HCT116 (cell line): ENCODE data around the gene FADS1. TPM values are rescaled to one million over a fixed set of nuclear protein-coding genes. Genes with fewer than 3 reads are reported as not detected.

Source experiments
- ATAC-seq: fragments of 200-7000 bp; cut with Tn5 transposase; 2 replicates; pipeline ENCODE4 v1.9.1; 2020; ENCODE audit warnings: mild to moderate bottlenecking, moderate library complexity
- BruUV-seq: library from RNA; stranded (reverse); fragments of 400-500 nt; replicated peaks from 2 replicates; lab custom pipeline; 2021; lab: Mats Ljungman, UMichigan
- CTCF ChIA-PET: fragments of 300-600 bp; sonication (Branson Sonifier 250); formaldehyde crosslinking; loops from one replicate; lab custom pipeline; 2021; ENCODE audit warnings: antibody characterized with exemption; lab: Charles Lee
- POLR2A ChIA-PET: fragments of 300-600, 350-600 bp; sonication (Branson Sonifier 250); formaldehyde crosslinking; loops from one replicate; lab custom pipeline; 2021; ENCODE audit warnings: antibody characterized with exemption; lab: Charles Lee
- RAD21 ChIA-PET, 2 experiments: fragments of 300-600 bp; sonication (Branson Sonifier 250); formaldehyde crosslinking; loops; one replicate each; lab custom pipeline; 2023; ENCODE audit warnings: low total read pairs in 2 of 2; ENCODE audit not compliant: uncharacterized antibody in 2 of 2, unreplicated experiment in 2 of 2, low non-redundant PET in 1 of 2; lab: Charles Lee
- DNase-seq: peaks from one replicate; pipeline ENCODE4 v3.0.0-alpha.2; 2010; ENCODE audit warnings: low read depth, low spot score
- H2AFZ ChIP-seq: fragments of 200-600 bp; shearing (Covaris generic), sonication (generic); 2 replicates; pipeline ENCODE4 v1.6.1; 2017; ENCODE audit warnings: low read depth, mixed run types, mixed read lengths, antibody characterized with exemption, low read length; ENCODE audit not compliant: poor library complexity, severe bottlenecking
- H3K27ac ChIP-seq: 2 replicates; pipeline ENCODE4 v1.5.1; 2012; ENCODE audit warnings: low read depth, low read length
- H3K27me3 ChIP-seq: fragments of 200-600 bp; sonication (generic); 2 replicates; pipeline ENCODE4 v1.6.1; 2016; ENCODE audit warnings: mixed run types, low read length, mixed read lengths; ENCODE audit not compliant: insufficient read depth
- H3K36me3 ChIP-seq, 2 experiments: fragments of 200-500 bp in 1 of 2; fragments of 200-600 bp in 1 of 2; sonication (Bioruptor generic) in 1 of 2; sonication (generic) in 1 of 2; 2 replicates each; pipeline versions ENCODE4 v1.5.1 to v1.6.1; 2014 to 2016; ENCODE audit warnings: low read length in 2 of 2, inconsistent platforms in 1 of 2, mixed read lengths in 1 of 2, mixed run types in 1 of 2; ENCODE audit not compliant: insufficient read depth in 2 of 2, control insufficient read depth in 1 of 2
- H3K4me1 ChIP-seq, 2 experiments: fragments of 200-600 bp in 1 of 2; sonication (generic) in 1 of 2; 2 replicates each; pipeline versions ENCODE4 v1.5.1 to v1.6.1; 2012 to 2017; ENCODE audit warnings: low read length in 2 of 2, inconsistent platforms in 1 of 2, mild to moderate bottlenecking in 1 of 2, mixed read lengths in 1 of 2, mixed run types in 1 of 2, moderate library complexity in 1 of 2; ENCODE audit not compliant: insufficient read depth in 2 of 2, control insufficient read depth in 1 of 2
- H3K4me2 ChIP-seq: fragments of 200-600 bp; sonication (generic); 2 replicates; pipeline ENCODE4 v1.6.1; 2017; ENCODE audit warnings: mixed run types, low read length, mixed read lengths
- H3K4me3 ChIP-seq, 2 experiments: fragments of 200-600 bp in 1 of 2; sonication (generic) in 1 of 2; replicated peaks in 1 of 2; 2 replicates each; pipeline ENCODE4 v1.5.1; 2011 to 2016; ENCODE audit warnings: low read length in 2 of 2, control low read depth in 1 of 2, low read depth in 1 of 2, mild to moderate bottlenecking in 1 of 2, mixed read lengths in 1 of 2, mixed run types in 1 of 2
- H3K79me2 ChIP-seq: fragments of 200-600 bp; sonication (generic); 2 replicates; pipeline ENCODE4 v1.6.1; 2017; ENCODE audit warnings: mild to moderate bottlenecking, mixed run types, low read length, moderate library complexity, mixed read lengths; ENCODE audit not compliant: insufficient read depth
- H3K9ac ChIP-seq: fragments of 200-600 bp; sonication (generic); 2 replicates; pipeline ENCODE4 v1.6.1; 2016; ENCODE audit warnings: low read length, mixed read lengths
- H3K9me2 ChIP-seq: fragments of 200-600 bp; sonication (generic), shearing (Covaris generic); 2 replicates; pipeline ENCODE4 v1.6.1; 2017; ENCODE audit warnings: mixed run types, mild to moderate bottlenecking, moderate library complexity; ENCODE audit not compliant: insufficient read depth
- H3K9me3 ChIP-seq, 2 experiments: fragments of 200-500 bp in 1 of 2; fragments of 200-600 bp in 1 of 2; sonication (Bioruptor generic) in 1 of 2; sonication (generic) in 1 of 2; 2 replicates each; pipeline ENCODE4 v1.6.1; 2014 to 2017; ENCODE audit warnings: low read length in 2 of 2, mixed read lengths in 2 of 2, inconsistent platforms in 1 of 2, low read depth in 1 of 2, mild to moderate bottlenecking in 1 of 2, mixed run types in 1 of 2, moderate library complexity in 1 of 2; ENCODE audit not compliant: control insufficient read depth in 1 of 2, insufficient read depth in 1 of 2
- H4K20me1 ChIP-seq: fragments of 200-600 bp; sonication (generic), shearing (Covaris generic); 2 replicates; pipeline ENCODE4 v1.6.1; 2017; ENCODE audit warnings: mixed run types, mild to moderate bottlenecking, moderate library complexity; ENCODE audit not compliant: insufficient read depth
- ATF3 ChIP-seq: IDR thresholded peaks from 2 replicates; pipeline ENCODE4 v1.6.1; 2012
- CBX3 ChIP-seq: IDR thresholded peaks from 2 replicates; pipeline ENCODE4 v1.6.1; 2012; ENCODE audit warnings: low read depth
- EGR1 ChIP-seq: IDR thresholded peaks from 2 replicates; pipeline ENCODE4 v1.6.1; 2012; ENCODE audit warnings: low read depth
- ELF1 ChIP-seq: IDR thresholded peaks from 2 replicates; pipeline ENCODE4 v1.6.1; 2012; ENCODE audit warnings: low read depth, borderline replicate concordance
- EZH2 ChIP-seq: fragments of 200-600 bp; sonication (generic); IDR thresholded peaks from 2 replicates; pipeline ENCODE4 v1.6.1; 2017; ENCODE audit warnings: antibody characterized with exemption, mixed run types
- JUND ChIP-seq: IDR thresholded peaks from 2 replicates; pipeline ENCODE4 v1.6.1; 2012
- MAX ChIP-seq: IDR thresholded peaks from 2 replicates; pipeline ENCODE4 v1.6.1; 2012
- POLR2A ChIP-seq: IDR thresholded peaks from 2 replicates; pipeline ENCODE4 v1.7.0; 2011; ENCODE audit warnings: borderline replicate concordance; ENCODE audit not compliant: insufficient read depth, insufficient read length; ENCODE audit errors: extremely low read depth
- POLR2AphosphoS5 ChIP-seq: IDR thresholded peaks from 2 replicates; pipeline ENCODE4 v1.6.1; 2011; ENCODE audit warnings: mild to moderate bottlenecking, low read depth, low read length, moderate library complexity
- RAD21 ChIP-seq: IDR thresholded peaks from 2 replicates; pipeline ENCODE4 v1.6.1; 2012; ENCODE audit warnings: low read depth, mild to moderate bottlenecking
- REST ChIP-seq: IDR thresholded peaks from 2 replicates; pipeline ENCODE4 v1.6.1; 2012; ENCODE audit warnings: low read depth
- SIN3A ChIP-seq: IDR thresholded peaks from 2 replicates; pipeline ENCODE4 v1.6.1; 2012; ENCODE audit warnings: low read depth
- SP1 ChIP-seq: IDR thresholded peaks from 2 replicates; pipeline ENCODE4 v1.6.1; 2012; ENCODE audit warnings: low read depth
- TCF7L2 ChIP-seq: IDR thresholded peaks from 2 replicates; pipeline ENCODE4 v1.7.0; 2011; ENCODE audit warnings: borderline replicate concordance, inconsistent platforms; ENCODE audit not compliant: insufficient read depth, insufficient read length; ENCODE audit errors: extremely low read depth
- YY1 ChIP-seq: IDR thresholded peaks from 2 replicates; pipeline ENCODE4 v1.6.1; 2011; ENCODE audit warnings: low read length, low read depth, moderate library complexity, mild to moderate bottlenecking; ENCODE audit not compliant: insufficient replicate concordance; ENCODE audit errors: extremely low read depth
- ZBTB33 ChIP-seq: IDR thresholded peaks from 2 replicates; pipeline ENCODE4 v1.6.1; 2011; ENCODE audit warnings: mild to moderate bottlenecking, low read length, moderate library complexity; ENCODE audit not compliant: insufficient replicate concordance; ENCODE audit errors: extremely low read depth
- intact Hi-C: fragments of 100-400 bp; cut with micrococcal nuclease; formaldehyde crosslinking; loops from 2 replicates; pipeline ENCODE4 v1.10.0; 2022
- total RNA-seq: library from RNA; stranded (reverse); gene quantifications from one replicate; pipeline ENCODE4 v1.2.1, GENCODE V29; 2021; ENCODE audit not compliant: unreplicated experiment

The FADS1 gene
- total RNA-seq, 1 experiment from 2014 or later: 56.6 TPM

GRCh38 chr11:61851900-61852295 lies 35.1 kb upstream of the FADS1 start:
- CTCF ChIA-PET: no interaction called here

GRCh38 chr11:61851113-61851899 lies 34.5 kb upstream of the FADS1 start:
- Histone ChIP-seq H3K36me3 (no peaks in the 10 kb centered on the region), H3K4me3 (no peak overlapping the region), H3K27ac (no peak overlapping the region), H3K79me2 (no peaks in the 10 kb centered on the region), H3K4me2 (no peak overlapping the region), H3K9me2 (no peaks in the 10 kb centered on the region), H3K4me1 (no peaks in the 10 kb centered on the region), H3K27me3 (no peaks in the 10 kb centered on the region), H3K9me3 (no peaks in the 10 kb centered on the region), H3K9ac (no peak overlapping the region), H4K20me1 (no peaks in the 10 kb centered on the region), H2AFZ (no peak overlapping the region)
- ChIA-PET RAD21 (no interaction called here), POLR2A (no interaction called here), CTCF (no interaction called here)
- no peak for ATAC-seq
- BruUV-seq: no TSS peak
- intact Hi-C loops: no loop called here
- no peak for DNase-seq
- no peak for TF ChIP-seq TCF7L2
- TF ChIP-seq EZH2: no peak
- no peak for TF ChIP-seq REST
- no peak for TF ChIP-seq JUND
- TF ChIP-seq MAX: no peak
- no peak for TF ChIP-seq SIN3A
- TF ChIP-seq CBX3: no peak
- no peak for TF ChIP-seq ZBTB33

More at GRCh38 chr11:61851900-61852295, 35.1 kb upstream of the FADS1 start:
- H3K9me3 ChIP-seq: no peaks in the 10 kb centered on the region
- H3K79me2 ChIP-seq: no peaks in the 10 kb centered on the region
- TF ChIP-seq EZH2: no peak
- no peak for TF ChIP-seq CBX3
- no peak for TF ChIP-seq JUND
- TF ChIP-seq SIN3A: no peak
- TF ChIP-seq POLR2AphosphoS5: no peak
- no peak for TF ChIP-seq SP1
- no peak for TF ChIP-seq ATF3
- TF ChIP-seq RAD21: no peak
- no peak for TF ChIP-seq EGR1
- no peak for TF ChIP-seq ELF1
- TF ChIP-seq YY1: no peak
- TF ChIP-seq POLR2A: no peak
- TF ChIP-seq, all 23 proteins: peak for 0
- Histone ChIP-seq H2AFZ (no peak overlapping the region), H4K20me1 (no peaks in the 10 kb centered on the region), H3K9ac (no peak overlapping the region), H3K4me1 (no peaks in the 10 kb centered on the region), H3K9me2 (no peaks in the 10 kb centered on the region), H3K4me2 (no peak overlapping the region), H3K27me3 (no peaks in the 10 kb centered on the region), H3K27ac (no peak overlapping the region), H3K36me3 (no peaks in the 10 kb centered on the region), H3K4me3 (no peak overlapping the region)
- BruUV-seq: no TSS peak
- ChIA-PET POLR2A (no interaction called here), RAD21 (no interaction called here)
- DNase-seq (no peak), ATAC-seq (no peak)
- intact Hi-C loops: no loop called here
